Neutrophil (primary cell): ENCODE data around the gene CHN2.

ENCODE experiments used
- H3K27ac ChIP-seq: fragments of 200-600 bp; sonication (generic); 2 replicates; pipeline ENCODE4 v1.5.1; 2016; ENCODE audit warnings: mild to moderate bottlenecking, moderate library complexity
- H3K27me3 ChIP-seq: fragments of 200-600 bp; sonication (generic); 2 replicates; pipeline ENCODE4 v1.6.0; 2016; ENCODE audit warnings: mild to moderate bottlenecking
- H3K36me3 ChIP-seq: fragments of 200-600 bp; sonication (generic); 2 replicates; pipeline ENCODE4 v1.5.1; 2017
- H3K4me1 ChIP-seq, 2 experiments: fragments of 200-600 bp in 1 of 2; sonication (generic) in 1 of 2; 1 replicate in 1 of 2; 2 replicates in 1 of 2; pipeline versions ENCODE4 v1.5.1 to v1.6.1; 2013 to 2016; ENCODE audit warnings: low read depth in 1 of 2, low read length in 1 of 2, mild to moderate bottlenecking in 1 of 2, moderate library complexity in 1 of 2; ENCODE audit not compliant: control insufficient read depth in 1 of 2, insufficient read depth in 1 of 2
- H3K4me3 ChIP-seq, 2 experiments: fragments of 200-600 bp in 1 of 2; sonication (generic) in 1 of 2; 1 replicate in 1 of 2; 2 replicates in 1 of 2; pipeline ENCODE4 v1.5.1; 2013 to 2016; ENCODE audit warnings: low read depth in 1 of 2, low read length in 1 of 2, mild to moderate bottlenecking in 1 of 2, moderate library complexity in 1 of 2
- H3K9me3 ChIP-seq: fragments of 200-600 bp; sonication (generic); 2 replicates; pipeline ENCODE4 v1.5.1; 2016
- TF ChIP-seq, protein P1 (sequence below): fragments of 200-600 bp; sonication (generic); IDR thresholded peaks from 2 replicates; pipeline ENCODE4 v1.5.1; 2016; ENCODE audit warnings: antibody characterized with exemption

Gene CHN2

GRCh38 chr7:29499932-29500331 lies 305.4 kb downstream of the CHN2 start:
- no peaks in the 10 kb centered on the region for H3K27me3 ChIP-seq
- H3K4me1 ChIP-seq = no peaks in the 10 kb centered on the region
- H3K27ac ChIP-seq = no peak overlapping the region
- H3K9me3 ChIP-seq = no peaks in the 10 kb centered on the region
- TF ChIP-seq, protein P1, sequence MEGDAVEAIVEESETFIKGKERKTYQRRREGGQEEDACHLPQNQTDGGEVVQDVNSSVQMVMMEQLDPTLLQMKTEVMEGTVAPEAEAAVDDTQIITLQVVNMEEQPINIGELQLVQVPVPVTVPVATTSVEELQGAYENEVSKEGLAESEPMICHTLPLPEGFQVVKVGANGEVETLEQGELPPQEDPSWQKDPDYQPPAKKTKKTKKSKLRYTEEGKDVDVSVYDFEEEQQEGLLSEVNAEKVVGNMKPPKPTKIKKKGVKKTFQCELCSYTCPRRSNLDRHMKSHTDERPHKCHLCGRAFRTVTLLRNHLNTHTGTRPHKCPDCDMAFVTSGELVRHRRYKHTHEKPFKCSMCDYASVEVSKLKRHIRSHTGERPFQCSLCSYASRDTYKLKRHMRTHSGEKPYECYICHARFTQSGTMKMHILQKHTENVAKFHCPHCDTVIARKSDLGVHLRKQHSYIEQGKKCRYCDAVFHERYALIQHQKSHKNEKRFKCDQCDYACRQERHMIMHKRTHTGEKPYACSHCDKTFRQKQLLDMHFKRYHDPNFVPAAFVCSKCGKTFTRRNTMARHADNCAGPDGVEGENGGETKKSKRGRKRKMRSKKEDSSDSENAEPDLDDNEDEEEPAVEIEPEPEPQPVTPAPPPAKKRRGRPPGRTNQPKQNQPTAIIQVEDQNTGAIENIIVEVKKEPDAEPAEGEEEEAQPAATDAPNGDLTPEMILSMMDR = no peak
- H3K36me3 ChIP-seq = no peaks in the 10 kb centered on the region
- no peak overlapping the region for H3K4me3 ChIP-seq

DNA sequence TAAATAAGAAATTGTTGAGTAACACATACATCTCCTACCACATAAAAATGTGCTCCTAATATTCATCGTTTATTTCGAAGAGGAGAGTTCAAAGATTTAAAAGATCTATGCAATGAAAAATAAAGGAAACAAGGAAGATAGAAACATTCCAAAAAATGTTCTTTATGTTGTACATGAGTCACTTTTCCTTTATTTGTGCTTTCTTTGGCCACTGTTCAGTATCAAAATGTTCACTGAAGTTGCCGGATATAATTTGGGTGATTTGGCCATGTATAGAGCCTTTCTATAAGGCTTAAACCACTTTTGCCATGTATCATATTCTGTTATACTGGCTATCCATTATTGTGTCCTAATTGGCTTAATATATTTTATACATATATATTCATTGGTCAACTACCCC lies 306.1 kb downstream of the CHN2 start:
- H3K4me3 ChIP-seq = no peak overlapping the region
- no peaks in the 10 kb centered on the region for H3K4me1 ChIP-seq
- H3K27ac ChIP-seq = no peak overlapping the region
- no peaks in the 10 kb centered on the region for H3K27me3 ChIP-seq
- no peaks in the 10 kb centered on the region for H3K36me3 ChIP-seq
- TF ChIP-seq, protein P1 = no peak
- no peaks in the 10 kb centered on the region for H3K9me3 ChIP-seq

- no peaks in the 10 kb centered on the region for H3K9me3 ChIP-seq
- H3K4me1 ChIP-seq = no peaks in the 10 kb centered on the region
- H3K27ac ChIP-seq = no peak overlapping the region
- no peaks in the 10 kb centered on the region for H3K27me3 ChIP-seq
- H3K4me3 ChIP-seq = no peak overlapping the region
- no peaks in the 10 kb centered on the region for H3K36me3 ChIP-seq
- TF ChIP-seq, protein P1 = no peak
These were observed 307.6 kb downstream of the CHN2 start for GRCh38 chr7:29502133-29502532.

GRCh38 chr7:29505931-29506330 lies 311.4 kb downstream of the CHN2 start:
- Histone ChIP-seq H3K36me3 (no peaks in the 10 kb centered on the region), H3K27ac (no peak overlapping the region), H3K27me3 (no peaks in the 10 kb centered on the region), H3K9me3 (no peaks in the 10 kb centered on the region), H3K4me1 (no peaks in the 10 kb centered on the region), H3K4me3 (no peak overlapping the region)
- TF ChIP-seq, protein P1 = no peak

- no peaks in the 10 kb centered on the region for H3K27me3 ChIP-seq
- no peaks in the 10 kb centered on the region for H3K36me3 ChIP-seq
- TF ChIP-seq, protein P1 = no peak
- no peaks in the 10 kb centered on the region for H3K9me3 ChIP-seq
- no peaks in the 10 kb centered on the region for H3K4me1 ChIP-seq
- no peak overlapping the region for H3K4me3 ChIP-seq
- H3K27ac ChIP-seq = no peak overlapping the region
These were observed 314.0 kb downstream of the CHN2 start for GRCh38 chr7:29508608-29509007.

- Histone ChIP-seq H3K36me3 (no peaks in the 10 kb centered on the region), H3K27ac (no peak overlapping the region), H3K9me3 (no peaks in the 10 kb centered on the region), H3K27me3 (no peaks in the 10 kb centered on the region), H3K4me1 (no peaks in the 10 kb centered on the region), H3K4me3 (no peak overlapping the region)
- TF ChIP-seq, protein P1 = no peak
These were observed 315.5 kb downstream of the CHN2 start for GRCh38 chr7:29510028-29510427.
